Muscle of arm (tissue), 12 donors: ENCODE data around the gene DOLPP1. TPM values are rescaled to one million over a fixed set of nuclear protein-coding genes. Genes with fewer than 3 reads are reported as not detected.
"Not testable (repeated sequence)": the region's sequence is repeated elsewhere in the genome, so short reads cannot be mapped to it uniquely, and the experiment has no call there.

Experiments
- DNase-seq: peaks from one replicate; pipeline ENCODE4 v3.0.0-alpha.2; 2013
- polyA plus RNA-seq, 12 donors: library from polyadenylated mRNA; unstranded; fragments of 120-200 nt; gene quantifications; one replicate each; pipeline ENCODE4 v1.2.1, GENCODE V29; 2013; ENCODE audit not compliant: insufficient read length in 12 of 12

The DOLPP1 gene
- polyA plus RNA-seq, 12 donors: 7.8 to 16.3 (median 10.1) TPM; not detected in 1

DNA sequence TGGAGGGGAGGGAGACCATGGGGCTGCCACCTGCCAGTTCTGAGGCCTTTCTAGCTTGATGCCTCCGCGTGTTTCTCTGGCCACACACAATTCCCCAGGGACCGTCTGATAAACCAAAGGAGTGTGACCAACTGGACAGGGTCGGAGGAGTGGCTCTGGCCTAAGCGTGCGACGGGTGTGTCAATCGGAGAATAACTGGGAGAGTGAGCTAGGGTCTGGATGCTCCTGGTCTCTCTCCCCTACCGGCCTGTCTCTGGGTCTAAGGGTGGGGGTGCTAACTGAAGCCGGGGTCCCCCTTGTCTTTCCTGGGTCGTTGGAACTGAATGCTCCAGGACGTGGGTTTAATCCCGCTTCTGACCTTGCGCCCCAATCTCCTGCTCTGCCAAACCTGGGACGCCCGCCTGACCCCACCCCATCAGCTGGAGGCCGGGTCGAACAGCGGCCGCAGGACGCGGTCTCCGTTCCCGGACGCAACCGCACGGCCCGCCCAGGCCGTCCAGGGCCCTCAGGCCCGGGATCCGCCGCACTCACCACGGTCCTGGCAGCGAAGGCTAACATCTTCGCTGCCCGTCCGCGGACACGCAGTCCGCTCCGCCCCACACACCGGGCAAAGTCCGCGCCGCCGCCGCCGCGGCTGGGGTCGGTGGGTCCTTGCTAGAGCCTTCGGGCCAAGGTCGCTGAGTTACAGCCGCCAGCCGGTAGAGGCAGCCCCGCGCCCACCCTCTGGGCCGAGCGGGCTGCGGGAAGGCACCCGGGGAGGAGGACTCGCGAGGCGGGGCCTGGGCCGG, 29.2 kb downstream of the DOLPP1 start:
- peak; percentile 51 for DNase-seq

DNA sequence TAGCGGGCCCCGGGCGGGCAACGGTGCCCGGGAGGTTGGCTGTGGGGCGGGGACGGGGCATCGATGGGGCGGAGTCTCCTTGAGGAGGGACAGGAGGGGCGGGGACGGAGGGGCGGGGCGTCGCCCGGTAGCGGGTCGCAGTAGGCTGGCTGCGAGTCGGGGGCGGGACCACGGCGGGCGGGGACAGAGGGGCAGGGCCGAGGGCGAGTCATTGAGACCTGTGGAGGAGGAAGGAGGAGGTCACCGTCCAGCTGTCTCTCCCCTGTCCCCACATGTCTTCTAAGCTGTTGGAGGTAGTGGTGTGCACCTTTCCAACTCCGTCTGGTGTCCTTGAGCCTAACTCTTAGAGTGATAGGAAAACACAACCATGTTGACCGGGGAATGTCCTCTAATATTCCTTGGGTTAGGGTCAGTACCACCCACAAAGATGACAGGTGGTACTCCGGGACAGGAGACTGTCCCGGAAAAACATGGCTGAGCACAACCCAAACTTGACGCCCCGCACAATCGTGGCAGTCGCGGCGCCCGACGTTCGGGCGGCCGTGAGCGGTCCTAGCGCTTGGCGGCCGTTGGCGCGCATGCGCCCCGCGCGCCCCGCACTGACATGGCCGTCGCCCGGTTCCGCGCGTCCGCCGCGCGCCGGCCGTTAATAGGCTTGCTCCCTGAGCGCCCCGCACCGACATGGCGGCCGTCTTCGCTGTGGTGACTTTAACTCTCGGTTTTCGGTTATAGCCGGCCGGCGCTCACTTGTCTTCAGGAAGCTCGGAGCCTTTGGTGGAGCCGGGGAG, 30.0 kb downstream of the DOLPP1 start, which contains the start of the genes CRAT and PTPA:
CRAT (minus strand) TSS at position 54 of the 788 bp plus-strand sequence. CDS start 284 bp downstream, outside the sequence.
PTPA (plus strand) TSS at position 676 of the 788 bp plus-strand sequence. CDS start 186 bp downstream, outside the sequence.
- peak; percentile 95 for DNase-seq

DNA sequence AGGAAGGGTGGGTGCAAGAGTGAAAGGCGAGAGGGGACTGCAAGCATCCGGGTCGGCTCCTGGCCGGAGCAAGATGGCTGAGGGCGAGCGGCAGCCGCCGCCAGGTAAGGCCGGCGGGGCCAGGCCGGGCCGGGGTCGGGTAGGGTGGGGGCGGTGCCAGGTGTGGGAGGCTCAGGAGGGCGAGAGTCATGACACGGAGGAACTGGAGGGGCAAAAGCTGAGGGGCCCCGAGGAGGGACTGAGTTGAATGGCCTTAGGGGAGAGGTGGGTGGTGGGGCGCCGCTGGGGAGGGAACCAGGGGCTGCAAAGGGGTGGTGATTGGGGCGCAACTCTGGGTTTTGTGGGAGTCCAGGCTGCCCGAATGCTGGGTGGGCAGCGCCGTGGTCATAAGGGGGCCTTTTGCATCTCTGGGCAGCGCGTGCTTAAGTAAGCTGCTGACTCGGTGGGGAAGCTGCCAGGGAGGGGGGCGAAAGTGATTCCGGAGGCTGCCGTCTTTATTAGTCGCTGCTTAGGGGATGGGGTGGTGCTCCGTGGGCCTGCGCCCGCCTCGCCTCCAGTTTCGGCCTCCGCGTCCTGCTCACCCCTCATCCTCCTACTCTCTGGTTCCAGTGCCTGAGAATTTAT, 30.7 kb downstream of the DOLPP1 start:
- DNase-seq: peak; percentile 49

DNA sequence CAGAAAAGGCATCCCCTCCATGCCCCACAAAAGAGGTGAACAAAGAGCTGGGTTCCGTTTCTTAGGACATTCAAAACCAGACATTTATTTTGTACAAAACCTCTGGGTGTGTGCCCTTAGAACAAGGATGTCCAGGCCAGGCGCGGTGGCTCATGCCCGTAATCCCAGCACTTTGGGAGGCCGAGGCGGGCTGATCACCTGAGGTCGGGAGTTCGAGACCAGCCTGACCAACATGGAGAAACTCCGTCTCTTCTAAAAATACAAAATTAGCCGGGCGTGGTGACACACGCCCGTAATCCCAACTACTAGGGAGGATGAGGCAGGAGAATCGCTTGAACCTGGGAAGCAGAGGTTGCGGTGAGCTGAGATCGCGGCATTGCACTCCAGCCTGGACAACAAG, 31.6 kb downstream of the DOLPP1 start:
- not testable (repeated sequence) for DNase-seq

DNA sequence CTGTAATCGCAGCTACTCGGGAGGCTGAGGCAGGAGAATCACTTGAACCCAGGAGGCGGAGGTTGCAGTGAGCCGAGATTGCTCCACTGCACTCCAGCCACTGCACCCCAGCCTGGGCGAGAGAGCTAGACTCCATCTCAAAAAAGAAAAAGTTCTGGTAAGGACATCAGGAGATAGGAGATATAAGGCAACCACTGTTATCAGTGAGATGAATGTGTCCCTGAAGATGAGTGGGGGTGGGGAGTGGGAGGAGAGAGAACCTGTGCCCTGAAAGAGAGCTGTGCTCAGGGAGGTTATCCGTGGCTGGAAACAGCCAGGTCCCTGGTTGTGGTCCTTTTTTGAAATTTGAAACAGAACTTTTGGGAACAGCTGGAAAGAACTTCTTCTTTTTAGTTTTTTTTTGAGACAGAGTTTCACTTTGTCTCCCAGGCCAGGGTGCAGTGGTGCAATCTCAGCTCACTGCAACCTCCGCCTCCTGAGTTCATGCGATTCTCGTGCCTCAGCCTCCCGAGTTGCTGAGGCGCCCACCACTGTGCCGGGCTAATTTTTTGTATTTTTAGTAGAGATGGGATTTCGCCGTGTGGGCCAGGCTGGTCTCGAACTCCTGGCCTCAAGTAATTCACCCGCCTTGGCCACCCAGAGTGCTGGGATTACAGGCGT, 32.9 kb downstream of the DOLPP1 start:
- no peak for DNase-seq

DNA sequence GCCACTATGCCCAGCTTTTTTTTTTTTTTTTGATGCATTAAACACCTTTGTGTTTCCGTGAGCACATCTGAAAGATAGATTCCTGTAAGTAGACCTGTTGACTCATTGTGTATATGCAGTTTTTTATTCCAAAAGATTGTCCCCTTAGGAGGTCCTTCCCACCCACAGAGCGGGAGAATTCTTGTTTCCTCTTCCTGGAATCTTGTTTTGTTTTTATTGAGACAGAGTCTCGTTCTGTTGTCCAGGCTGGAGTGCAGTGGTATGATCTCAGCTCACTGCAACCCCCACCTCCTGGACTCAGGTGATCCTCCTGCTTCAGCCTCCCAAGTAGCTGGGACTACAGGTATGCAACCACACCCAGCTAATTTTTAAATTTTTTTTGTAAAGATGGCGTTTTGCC, 37.9 kb downstream of the DOLPP1 start:
- DNase-seq: no peak

DNA sequence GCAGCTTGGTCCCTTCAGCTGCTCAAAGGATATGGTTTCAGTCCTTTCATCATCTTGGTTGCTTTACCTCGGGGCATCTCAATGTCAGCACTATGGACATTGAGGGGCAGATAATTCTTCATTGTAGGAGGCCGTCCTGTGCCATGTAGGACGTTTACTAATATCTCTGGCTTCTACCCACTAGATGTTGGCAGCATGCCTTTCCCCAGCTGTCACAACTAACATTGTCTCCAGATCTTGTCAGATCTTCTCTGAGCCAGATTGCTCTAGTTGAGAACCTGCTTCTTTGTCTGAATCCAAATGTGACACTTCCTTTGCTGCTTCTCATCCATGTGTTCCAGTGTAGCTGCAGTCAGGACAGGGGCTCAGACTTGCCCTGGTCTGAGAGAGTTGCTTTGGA, 40.6 kb downstream of the DOLPP1 start:
- DNase-seq: peak; percentile 40

DNA sequence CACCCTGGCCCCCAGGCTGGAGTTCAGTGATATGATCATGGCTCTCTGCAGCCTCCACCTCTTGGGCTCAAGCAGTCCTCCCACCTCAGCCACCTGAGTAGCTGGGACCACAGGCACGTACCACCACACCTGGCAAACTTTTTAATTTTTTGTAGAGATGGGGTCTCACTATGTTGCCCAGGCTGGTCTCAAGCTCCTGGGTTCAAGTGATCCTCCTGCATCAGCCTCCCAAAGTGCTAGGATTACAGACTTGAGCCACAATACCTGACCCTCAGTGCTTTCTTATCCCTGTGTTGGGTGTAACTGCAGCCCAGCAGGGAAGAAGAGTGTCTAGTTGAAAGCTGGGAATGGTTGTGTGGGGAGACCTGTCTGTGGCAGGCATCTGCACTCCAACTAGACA, 41.2 kb downstream of the DOLPP1 start:
- DNase-seq: no peak

DNA sequence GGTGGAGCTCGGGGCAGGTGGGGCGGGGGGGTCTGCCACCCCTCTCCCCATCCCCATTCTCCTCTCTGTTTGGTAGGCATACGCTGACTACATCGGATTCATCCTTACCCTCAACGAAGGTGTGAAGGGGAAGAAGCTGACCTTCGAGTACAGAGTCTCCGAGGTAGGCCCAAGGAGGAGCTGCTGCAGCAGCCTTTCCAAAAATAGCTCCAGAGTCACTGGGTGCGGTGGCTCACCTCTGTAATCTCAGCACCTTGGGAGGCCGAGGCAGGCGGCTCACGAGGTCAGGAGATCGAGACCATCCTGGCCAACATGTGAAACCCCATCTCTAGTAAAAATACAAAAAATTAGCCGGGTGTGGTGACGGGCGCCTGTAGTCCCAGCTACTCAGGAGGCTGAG, 42.1 kb downstream of the DOLPP1 start:
- DNase-seq: not testable (repeated sequence)

DNA sequence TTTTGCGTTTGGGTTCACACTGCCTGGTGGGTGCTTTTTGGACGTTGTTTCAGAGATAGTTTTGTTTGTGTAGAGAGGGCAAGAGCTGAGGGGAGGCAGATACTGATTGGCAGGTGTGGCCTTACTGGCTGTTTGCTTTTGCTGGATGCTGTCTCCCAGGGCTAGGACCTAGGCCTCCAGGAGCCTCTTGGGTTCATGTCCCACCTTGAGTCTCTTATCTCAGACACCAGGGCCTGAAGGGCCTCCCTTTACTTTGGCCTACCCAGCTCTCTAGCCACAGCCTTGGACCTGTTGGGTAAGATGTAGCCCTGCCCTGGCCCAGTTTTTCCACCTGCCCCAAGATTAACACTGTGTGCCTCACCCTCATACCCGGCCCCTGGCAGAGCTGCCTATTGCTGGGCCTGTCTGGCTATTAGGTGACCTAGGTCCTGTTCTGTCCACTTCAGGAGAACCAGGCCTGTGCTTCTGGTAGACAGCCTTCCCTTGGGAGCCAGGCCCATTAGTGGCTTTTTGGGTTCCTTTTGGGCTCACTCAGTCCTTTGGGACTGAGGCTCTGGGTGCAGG, 43.7 kb downstream of the DOLPP1 start:
- no peak for DNase-seq

DNA sequence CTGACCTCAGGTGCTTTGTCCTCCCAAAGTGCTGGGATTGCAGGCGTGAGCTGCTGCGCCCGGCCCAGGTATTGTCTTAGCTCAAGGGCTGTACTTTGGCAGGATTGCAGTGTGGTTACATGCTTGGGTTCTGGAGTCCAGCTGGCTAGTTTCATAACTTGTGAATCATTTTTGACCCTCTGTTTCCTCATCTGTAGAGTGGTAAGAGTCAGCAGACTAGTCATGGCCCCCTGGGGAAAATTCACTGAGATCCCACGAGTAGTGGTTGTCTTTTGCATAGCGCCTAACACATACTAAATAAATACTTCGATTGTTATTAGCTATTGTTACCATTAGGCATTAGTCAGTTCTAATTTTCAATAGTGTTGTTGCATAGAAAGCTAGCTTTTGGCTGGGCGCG, 44.6 kb downstream of the DOLPP1 start:
- DNase-seq: no peak

DNA sequence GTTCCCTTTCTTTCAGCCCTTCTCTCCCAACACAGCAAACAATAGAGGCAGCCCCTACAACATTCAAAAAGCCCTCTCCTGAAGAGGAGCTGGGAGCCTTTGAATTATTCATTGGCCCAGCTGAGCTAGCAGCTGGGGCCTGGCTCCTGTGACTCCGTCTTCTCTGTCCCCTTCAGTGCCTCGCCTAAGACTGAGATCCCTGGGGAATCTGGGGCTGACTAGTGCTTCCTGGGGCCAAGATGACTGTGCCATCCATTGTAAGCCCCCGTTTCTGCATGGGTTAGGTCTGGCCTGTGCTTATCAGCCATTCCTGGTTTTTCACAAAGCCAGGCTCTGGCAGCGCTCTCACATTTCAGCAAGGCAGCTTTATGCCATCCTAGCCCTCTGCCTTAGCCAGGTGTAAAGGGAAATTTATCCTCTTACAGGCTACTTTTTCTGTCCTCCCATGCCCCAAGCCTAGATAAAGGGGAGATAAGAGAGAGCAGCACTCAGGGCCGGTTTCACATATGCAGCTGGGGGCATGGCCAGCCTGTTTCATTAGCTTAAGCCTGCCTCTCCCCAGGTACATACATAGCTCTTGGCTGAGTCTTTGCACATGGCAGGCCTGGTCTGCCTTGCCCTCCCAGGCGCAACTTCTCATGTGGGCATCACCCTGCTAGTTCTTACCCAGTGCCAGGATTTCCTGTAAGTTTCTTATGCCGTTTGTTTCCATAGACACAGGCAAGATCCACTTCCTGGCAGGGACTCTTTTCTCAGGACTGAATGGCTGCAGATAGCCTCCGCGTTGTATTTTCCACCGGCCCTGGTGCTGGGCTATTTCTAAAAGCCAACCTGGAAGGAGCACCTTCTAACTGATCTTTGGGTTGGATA, 46.1 kb downstream of the DOLPP1 start:
- no peak for DNase-seq

DNA sequence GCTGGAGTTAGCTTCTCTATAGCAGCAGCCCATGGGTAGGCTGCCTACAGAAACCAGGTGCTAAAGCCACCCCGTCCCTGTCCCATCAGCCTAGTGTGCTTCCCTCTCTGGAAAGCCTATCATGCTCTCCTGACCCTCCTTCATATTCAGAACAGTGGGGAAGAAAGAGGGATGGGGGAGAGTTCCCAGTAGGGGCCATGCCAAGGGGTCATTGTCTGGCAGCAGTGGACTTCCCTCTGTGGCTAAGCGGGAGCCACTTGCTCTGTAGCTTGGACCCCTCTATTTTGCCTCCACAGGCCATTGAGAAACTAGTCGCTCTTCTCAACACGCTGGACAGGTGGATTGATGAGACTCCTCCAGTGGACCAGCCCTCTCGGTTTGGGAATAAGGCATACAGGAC, 47.8 kb downstream of the DOLPP1 start:
- no peak for DNase-seq

DNA sequence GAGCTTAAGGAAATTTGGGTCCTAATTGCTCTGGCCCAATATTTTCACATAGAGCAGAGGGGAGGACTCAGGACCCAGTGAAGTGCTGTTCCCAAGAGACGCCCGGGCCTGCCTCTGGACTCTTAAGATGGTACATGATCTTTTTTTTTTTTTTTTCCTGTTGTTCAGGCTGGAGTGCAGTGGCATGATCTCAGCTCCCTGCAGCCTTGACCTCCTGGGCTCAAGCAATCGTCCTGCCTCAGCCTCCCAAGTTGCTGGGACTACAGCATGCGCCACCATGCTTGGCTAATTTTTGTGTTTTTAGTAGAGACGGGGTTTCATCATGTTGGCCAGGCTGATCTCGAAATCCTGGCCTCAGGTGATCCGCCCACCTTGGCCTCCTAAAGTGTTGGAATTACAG, 49.4 kb downstream of the DOLPP1 start:
- not testable (repeated sequence) for DNase-seq

DNA sequence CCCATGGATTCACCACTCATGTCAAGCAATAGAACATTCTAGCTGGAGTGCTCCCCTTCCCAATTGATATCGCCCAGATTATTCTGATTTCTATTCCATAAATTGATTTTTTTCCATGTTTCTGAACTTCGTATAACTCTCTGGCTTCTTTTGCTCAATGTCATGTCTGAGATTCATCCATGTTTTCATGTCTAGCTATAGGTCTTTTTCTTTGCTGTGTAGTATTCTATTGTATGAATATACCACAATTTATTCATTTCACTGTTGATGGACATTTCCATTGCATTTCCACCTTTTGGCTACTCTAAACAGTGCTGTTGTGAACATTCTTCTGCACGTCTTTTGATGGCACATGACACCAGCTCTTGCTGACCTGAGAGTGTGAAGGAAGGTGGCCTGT, 49.9 kb downstream of the DOLPP1 start:
- no peak for DNase-seq

DNA sequence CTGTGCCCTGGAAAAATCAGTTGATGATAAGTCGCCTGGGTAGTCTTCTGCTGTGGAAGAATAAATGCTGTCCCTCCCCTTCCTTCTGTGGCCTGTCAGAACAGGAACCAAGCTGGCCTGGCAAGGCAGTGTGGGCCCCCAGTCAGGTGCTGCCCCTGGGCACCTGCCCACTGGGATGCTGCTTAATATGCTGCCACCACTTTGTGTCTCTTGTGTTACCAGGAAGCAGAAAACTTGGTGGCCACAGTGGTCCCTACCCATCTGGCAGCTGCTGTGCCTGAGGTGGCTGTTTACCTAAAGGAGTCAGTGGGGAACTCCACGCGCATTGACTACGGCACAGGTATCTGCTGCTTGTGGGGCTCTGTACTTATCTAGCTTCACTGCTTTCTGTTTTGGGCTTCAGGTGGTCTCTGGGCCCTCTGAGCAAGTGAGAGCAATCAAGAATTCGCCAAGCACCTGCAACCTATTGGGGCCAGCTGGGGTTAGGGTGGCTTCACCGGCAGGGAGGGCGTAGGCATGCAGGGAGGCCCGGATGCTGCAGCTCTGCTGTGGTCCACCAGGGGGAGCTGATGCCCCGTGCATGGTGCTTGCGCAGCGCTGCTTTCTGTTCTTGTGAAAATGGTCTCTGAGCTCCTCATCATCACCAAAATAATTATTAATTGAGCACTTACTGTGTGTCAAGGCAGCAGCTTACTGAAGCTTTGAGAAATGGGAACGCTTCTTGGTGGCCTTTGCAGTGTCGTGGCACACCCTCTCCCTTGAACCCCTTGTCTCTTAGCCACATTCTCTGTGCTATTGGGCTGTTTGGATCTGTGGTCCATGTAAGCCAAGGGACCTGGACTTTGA, 50.6 kb downstream of the DOLPP1 start:
- peak; percentile 77 for DNase-seq

DNA sequence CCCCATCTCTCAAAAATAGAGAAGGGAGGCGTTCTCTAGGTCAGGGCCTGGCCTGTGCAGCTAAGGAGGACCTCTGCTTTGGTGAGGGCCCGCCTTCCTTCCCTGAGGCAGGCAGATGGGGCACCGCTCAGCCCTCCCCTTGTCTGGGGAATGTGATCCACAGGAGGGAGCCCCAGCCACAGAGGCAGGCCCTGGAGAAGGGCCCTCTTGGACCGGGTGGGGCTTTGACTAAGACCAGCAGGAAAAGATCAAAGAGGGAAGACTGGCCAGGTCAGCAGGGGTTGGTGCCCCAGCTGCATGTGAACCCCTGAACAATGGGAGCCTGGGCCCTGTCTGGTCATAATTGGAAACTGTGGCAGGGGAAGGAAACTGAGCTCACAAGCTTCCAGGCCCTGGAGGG, 52.2 kb downstream of the DOLPP1 start:
- no peak for DNase-seq

DNA sequence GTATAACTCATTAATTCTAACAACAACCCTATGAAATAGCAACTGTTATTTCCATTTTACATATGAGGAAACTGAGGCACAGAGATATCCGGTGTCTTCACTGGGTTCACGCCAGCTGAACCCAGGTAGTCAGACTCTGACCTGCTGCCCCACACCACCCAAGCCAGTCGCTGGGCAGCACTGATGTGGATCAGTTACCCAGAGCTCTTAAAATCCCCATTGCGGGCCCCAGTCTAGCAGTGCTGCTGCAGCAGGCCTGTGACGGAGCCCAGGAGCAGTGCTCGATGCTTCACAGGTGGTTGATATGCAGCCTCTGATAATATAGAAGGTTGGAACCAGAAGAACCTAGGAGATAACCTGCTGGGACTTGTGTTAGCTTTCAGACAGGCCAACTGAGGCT, 54.6 kb downstream of the DOLPP1 start:
- no peak for DNase-seq

DNA sequence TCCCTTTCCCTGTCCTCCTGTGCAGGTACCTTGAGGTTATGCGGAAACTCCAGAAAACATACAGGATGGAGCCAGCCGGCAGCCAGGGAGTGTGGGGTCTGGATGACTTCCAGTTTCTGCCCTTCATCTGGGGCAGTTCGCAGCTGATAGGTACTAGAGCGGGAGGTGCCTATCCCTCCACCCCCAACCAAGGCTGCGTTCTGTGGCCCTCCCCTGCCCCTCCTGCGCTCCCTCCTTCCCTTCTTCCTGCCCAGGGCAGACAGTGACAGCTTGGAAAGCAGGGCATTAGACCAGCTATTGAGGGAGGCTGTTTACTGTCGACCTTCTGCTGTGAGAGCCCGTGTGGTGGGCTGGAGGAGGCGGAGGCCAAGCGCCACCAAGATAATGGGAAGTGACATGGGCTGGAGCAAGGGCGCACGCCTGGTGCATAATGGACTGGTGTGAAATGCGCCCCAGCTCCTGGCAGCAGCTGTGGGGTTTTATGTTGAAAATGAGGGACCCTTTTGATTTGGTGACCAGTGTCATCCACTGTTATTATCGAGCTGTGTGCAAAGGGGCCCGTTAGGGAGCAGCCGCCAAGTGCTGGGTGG, 55.6 kb downstream of the DOLPP1 start:
- DNase-seq: no peak
